ENCODE measurements around the gene CDC42BPA. TPM values are rescaled to one million over a fixed set of nuclear protein-coding genes. Genes with fewer than 3 reads are reported as not detected.
A peak's percentile ranks its signal among the peaks of the same experiment; 100 is the strongest.

CDC42BPA gene
- total and polyA plus RNA-seq, 8 donors = 6.2 to 198 (median 64.5) TPM

GRCh38 chr1:226974544-226975258, 343.6 kb downstream of the CDC42BPA start:
- peaks cover 6 to 67% (median 57%) of the 10 kb centered on the region in 4 donors for H3K36me3 ChIP-seq
- H3K27me3 ChIP-seq = no peaks in the 10 kb centered on the region
- H3K4me1 ChIP-seq = peaks cover 29 to 52% (median 42%) of the 10 kb centered on the region in 4 donors
- TF ChIP-seq EP300 (IDR thresholded peaks at IDR 0.05) (no peak), POLR2A (IDR thresholded peaks at IDR 0.05) (no peak), POLR2AphosphoS5 (IDR thresholded peaks at IDR 0.05) (no peak), CTCF (IDR thresholded peaks at IDR 0.05) (no peak)
- WGBS, 5 donors = 32 to 54% (median 41%) methylated on average over 9 to 14 of the region's 14 CpGs
- peak overlapping the region; percentile 43 to 89 (median 82) for H3K27ac ChIP-seq
- peaks cover 0 to 9% (median 2%) of the 10 kb centered on the region in 4 donors for H3K9me3 ChIP-seq
- intact Hi-C loops (cut with DNase I; ENCODE audit: low total_unique reads) = no loop called here
- DNase-seq = peak in 1 of 2 donors; percentile 67
- H3K4me3 ChIP-seq = peak overlapping the region in 1 of 4 donors; percentile 22

GRCh38 chr1:226973898-226974543, 344.3 kb downstream of the CDC42BPA start:
- intact Hi-C loops (cut with DNase I; ENCODE audit: low total_unique reads) = no loop called here

GRCh38 chr1:226973371-226973897, 344.9 kb downstream of the CDC42BPA start:
- intact Hi-C loops (cut with DNase I; ENCODE audit: low total_unique reads) = no loop called here

More at GRCh38 chr1:226973898-226974543, 344.3 kb downstream of the CDC42BPA start:
- peaks cover 0 to 9% (median 2%) of the 10 kb centered on the region in 4 donors for H3K9me3 ChIP-seq
- DNase-seq = peak in 1 of 2 donors; percentile 51
- H3K27ac ChIP-seq = peak overlapping the region; percentile 43 to 89 (median 82)
- H3K36me3 ChIP-seq = peaks cover 6 to 65% (median 57%) of the 10 kb centered on the region in 4 donors
- TF ChIP-seq EP300 (IDR thresholded peaks at IDR 0.05) (peak; percentile 69), CTCF (IDR thresholded peaks at IDR 0.05) (no peak), POLR2AphosphoS5 (IDR thresholded peaks at IDR 0.05) (peak; percentile 48 to 84 (median 71))
- peak overlapping the region in 1 of 4 donors; percentile 22 for H3K4me3 ChIP-seq
- WGBS, 5 donors = 40 to 57% (median 43%) methylated on average over 7 to 11 of the region's 11 CpGs
- H3K4me1 ChIP-seq = peaks cover 29 to 49% (median 35%) of the 10 kb centered on the region in 4 donors
- no peaks in the 10 kb centered on the region for H3K27me3 ChIP-seq

More at GRCh38 chr1:226973371-226973897, 344.9 kb downstream of the CDC42BPA start:
- H3K27me3 ChIP-seq = no peaks in the 10 kb centered on the region
- peaks cover 0 to 9% (median 2%) of the 10 kb centered on the region in 4 donors for H3K9me3 ChIP-seq
- no peak overlapping the region for H3K4me3 ChIP-seq
- peaks cover 6 to 60% (median 57%) of the 10 kb centered on the region in 4 donors for H3K36me3 ChIP-seq
- 77 to 85% (median 83%) methylated on average over 5 of the region's 5 CpGs for WGBS, 5 donors
- peaks cover 29 to 49% (median 33%) of the 10 kb centered on the region in 4 donors for H3K4me1 ChIP-seq
- DNase-seq = peak in 1 of 2 donors; percentile 69
- peak overlapping the region; percentile 43 to 89 (median 82) for H3K27ac ChIP-seq
- no peak for TF ChIP-seq EP300 (IDR thresholded peaks at IDR 0.05)
- TF ChIP-seq CTCF (IDR thresholded peaks at IDR 0.05) = no peak

Measured in stomach (tissue), 9 donors.